ENCODE measurements around the gene RFX5. TPM values are rescaled to one million over a fixed set of nuclear protein-coding genes. Genes with fewer than 3 reads are reported as not detected.

The RFX5 gene
- total RNA-seq, 4 donors from 2014 or later, result 20.2 to 27.5 (median 22.8) TPM

- TF ChIP-seq CTCF (IDR thresholded peaks at IDR 0.05; ENCODE audit: low read depth), result no peak
Observed at GRCh38 chr1:151347523-151348246, 633 bp upstream of the RFX5 start.

GRCh38 chr1:151346082-151346768 is 827 bp downstream of the RFX5 start:
- no peak for TF ChIP-seq CTCF (IDR thresholded peaks at IDR 0.05; ENCODE audit: low read depth)

DNA sequence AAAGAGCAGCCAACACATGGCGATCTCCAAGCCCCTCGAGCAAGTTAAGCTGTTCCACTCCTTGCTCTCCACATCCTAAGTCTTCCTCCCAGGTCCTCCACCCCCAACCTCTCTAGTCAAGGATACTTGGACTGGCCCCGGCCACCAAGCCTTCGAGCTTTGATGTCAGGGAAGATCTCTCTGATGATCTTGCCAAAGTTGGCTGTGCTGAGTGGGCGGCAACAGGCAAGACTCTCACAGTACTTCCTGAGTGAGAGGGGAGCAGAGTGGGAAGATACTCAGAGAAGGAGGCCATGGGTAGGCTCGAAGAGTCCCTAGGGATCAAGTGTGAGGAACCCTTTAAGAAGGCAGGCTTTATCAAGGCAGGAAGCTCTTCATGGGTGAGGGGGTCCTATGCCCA is 2.8 kb downstream of the RFX5 start:
- no peak for TF ChIP-seq CTCF (IDR thresholded peaks at IDR 0.05; ENCODE audit: low read depth)

GRCh38 chr1:151343587-151343986 is 3.5 kb downstream of the RFX5 start:
- TF ChIP-seq CTCF (IDR thresholded peaks at IDR 0.05; ENCODE audit: low read depth), result no peak

DNA sequence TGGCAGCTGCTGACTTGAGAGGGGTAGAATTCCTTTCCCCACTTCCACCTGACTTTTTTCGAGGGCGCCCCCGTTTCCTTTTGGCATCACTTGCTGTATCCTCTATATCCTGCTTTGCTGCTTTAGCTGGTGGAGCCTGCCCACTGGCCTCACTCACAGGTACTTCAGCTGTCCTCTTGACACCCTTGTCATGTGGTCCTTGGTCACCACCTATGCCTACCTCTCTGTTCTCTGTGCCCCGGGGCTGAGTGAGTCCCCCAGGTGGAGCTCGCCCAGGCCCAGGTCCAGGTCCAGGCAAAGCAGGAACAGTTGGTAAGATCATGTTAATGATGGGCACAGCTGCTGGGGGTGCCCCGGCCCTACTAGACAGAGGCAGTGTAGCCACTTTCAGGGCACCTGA is 4.5 kb downstream of the RFX5 start:
- no peak for TF ChIP-seq CTCF (IDR thresholded peaks at IDR 0.05; ENCODE audit: low read depth)

DNA sequence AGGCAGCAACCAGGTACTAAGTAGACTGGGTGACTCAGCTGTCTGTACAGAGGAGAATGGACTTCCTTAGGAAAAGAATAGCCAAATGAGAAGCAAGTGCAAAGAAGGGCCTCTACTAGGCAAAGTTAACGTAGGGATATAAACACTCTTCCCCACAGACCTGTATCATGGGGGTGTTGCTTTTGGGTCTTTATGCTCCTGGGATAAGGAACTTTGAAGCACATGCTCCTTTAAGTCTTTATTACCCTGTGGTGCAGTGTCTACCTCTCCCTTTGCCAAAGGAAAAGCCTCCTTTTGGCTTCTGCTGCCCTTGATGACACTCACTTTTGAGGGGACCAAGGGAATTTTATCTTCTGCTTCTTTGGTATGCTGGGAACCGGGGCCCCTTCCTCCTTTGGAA is 5.0 kb downstream of the RFX5 start:
- no peak for TF ChIP-seq CTCF (IDR thresholded peaks at IDR 0.05; ENCODE audit: low read depth)

GRCh38 chr1:151340870-151341754 is 5.9 kb downstream of the RFX5 start:
- no peak for TF ChIP-seq CTCF (IDR thresholded peaks at IDR 0.05; ENCODE audit: low read depth)
